Lung (tissue), 16 donors: ENCODE measurements around the gene CYB5D1. TPM values are rescaled to one million over a fixed set of nuclear protein-coding genes. Genes with fewer than 3 reads are reported as not detected.
"Not testable (repeated sequence)": the region's sequence is repeated elsewhere in the genome, so short reads cannot be mapped to it uniquely, and the experiment has no call there.

ENCODE experiments used
- ATAC-seq: fragments of 200-7000 bp; cut with Tn5 transposase; one replicate; pipeline ENCODE4 v1.9.1; 2020; ENCODE audit warnings: moderate number of reproducible peaks; ENCODE audit not compliant: insufficient read depth, low FRiP score
- DNase-seq, 3 donors: peaks; one replicate each; pipeline ENCODE4 v3.0.0-alpha.2; 2013 to 2017
- H3K27ac ChIP-seq, 2 donors: one replicate each; pipeline ENCODE4 v1.5.1; 2013; ENCODE audit warnings: mild to moderate bottlenecking in 2 of 2, moderate library complexity in 2 of 2, control low read depth in 1 of 2, inconsistent platforms in 1 of 2, low read depth in 1 of 2, low read length in 1 of 2
- H3K27me3 ChIP-seq, 3 donors: one replicate each; pipeline ENCODE4 v1.5.1; 2013; ENCODE audit warnings: low read length in 2 of 3; ENCODE audit not compliant: control insufficient read depth in 3 of 3, insufficient read depth in 3 of 3
- H3K36me3 ChIP-seq, 4 donors: one replicate each; pipeline ENCODE4 v1.5.1; 2013; ENCODE audit warnings: low read length in 4 of 4, mild to moderate bottlenecking in 1 of 4, moderate library complexity in 1 of 4; ENCODE audit not compliant: control insufficient read depth in 4 of 4, insufficient read depth in 4 of 4
- H3K4me1 ChIP-seq, 5 donors: one replicate each; pipeline ENCODE4 v1.5.1; 2013; ENCODE audit warnings: low read length in 5 of 5, mild to moderate bottlenecking in 2 of 5, moderate library complexity in 1 of 5; ENCODE audit not compliant: control insufficient read depth in 5 of 5, insufficient read depth in 5 of 5
- H3K4me3 ChIP-seq: one replicate; pipeline ENCODE4 v1.5.1; 2013; ENCODE audit warnings: mild to moderate bottlenecking, control low read depth, moderate library complexity
- H3K9ac ChIP-seq, 2 donors: one replicate each; pipeline ENCODE4 v1.5.1; 2013; ENCODE audit warnings: low read length in 2 of 2, control low read depth in 1 of 2; ENCODE audit not compliant: insufficient read depth in 1 of 2
- H3K9me3 ChIP-seq, 4 donors: one replicate each; pipeline ENCODE4 v1.5.1; 2013; ENCODE audit warnings: low read length in 3 of 4, mild to moderate bottlenecking in 1 of 4, moderate library complexity in 1 of 4; ENCODE audit not compliant: control insufficient read depth in 4 of 4, insufficient read depth in 3 of 4
- CTCF ChIP-seq: IDR thresholded peaks from 2 replicates; pipeline ENCODE4 v1.5.1; 2012; ENCODE audit warnings: mild to moderate bottlenecking; ENCODE audit errors: control extremely low read depth, extremely low read depth
- WGBS, 2 donors: extraction: QIAGEN DNeasy Blood & Tissue Kit; methylation state at CpG; one replicate each; pipeline ENCODE4 v1.1.7; 2013; 5-methylcytosine and 5-hydroxymethylcytosine counted together
- long read RNA-seq, 5 donors: transcript quantifications; one replicate each; lab custom pipeline, GENCODE V29; 2026
- polyA plus RNA-seq, 2 donors: library from polyadenylated mRNA; stranded (reverse); fragments of 200-250 nt; gene quantifications; one replicate each; pipeline ENCODE4 v1.2.1, GENCODE V29; 2013
- total RNA-seq, 2 donors: library from RNA; depleted of rRNA in 1 of 2; stranded (reverse); fragments of >200 nt in 1 of 2; gene quantifications; one replicate each; pipeline ENCODE4 v1.2.1, GENCODE V29; 2014 to 2021
- donor health status: control.
- donor health status: control.
- donor health status: Bipolar disorder and iron deficiency.
- donor health status: healthy.
- donor health status: DM: yes; HTN: yes; CAD: no.

CYB5D1 gene
- total RNA-seq, result 10 to 100 TPM; 17.9 to 21.6 TPM
- 10 to 100 TPM in 1 of 2 donors, 1 to 10 TPM in 1; 5.5 to 10.1 TPM for polyA plus RNA-seq
- long read RNA-seq, donor 1, partial matches to known transcripts, result 0 of 4 reads
- long read RNA-seq, donor 1, other reads (novel, unspliced or antisense), result 0 of 4 reads
- long read RNA-seq, donor 2, partial matches to known transcripts, result 0 of 1 reads
- long read RNA-seq, donor 2, other reads (novel, unspliced or antisense), result 0 of 1 reads
- long read RNA-seq, donor 3, partial matches to known transcripts, result 0 of 3 reads
- long read RNA-seq, donor 3, other reads (novel, unspliced or antisense), result 0 of 3 reads
- long read RNA-seq, donor 4, result 0 reads
- long read RNA-seq, donor 5, partial matches to known transcripts, result 0 of 3 reads
- long read RNA-seq, donor 5, other reads (novel, unspliced or antisense), result 0 of 3 reads

GRCh38 chr17:7857713-7858521, at the start of gene CYB5D1:
TSS of gene CYB5D1 (plus strand) at chr17:7858003. CDS start at chr17:7858135, 132 bp downstream.
- DNase-seq (peak; percentile 93 to 97 (median 97)), ATAC-seq (peak; percentile 65)
- WGBS, 2 donors, result 2 to 4% methylated on average over 48 of the region's 48 CpGs
- H3K27me3 ChIP-seq, result no peaks in the 10 kb centered on the region
- H3K9ac ChIP-seq, result peak within 1 kb of the TSS; percentile 71 to 97
- H3K9me3 ChIP-seq, result no peaks in the 10 kb centered on the region
- peak within 1 kb of the TSS; percentile 87 to 90 for H3K27ac ChIP-seq
- peaks cover 0 to 16% (median 6%) of the 10 kb centered on the region in 4 donors for H3K36me3 ChIP-seq
- H3K4me3 ChIP-seq, result peak within 1 kb of the TSS; percentile 50
- H3K4me1 ChIP-seq, result peaks cover 5 to 37% (median 6%) of the 10 kb centered on the region in 5 donors
- TF ChIP-seq CTCF, result no peak

GRCh38 chr17:7809086-7809790, 48.6 kb upstream of the CYB5D1 start:
- H3K9me3 ChIP-seq, result no peaks in the 10 kb centered on the region
- H3K27ac ChIP-seq, result no peak overlapping the region
- no peaks in the 10 kb centered on the region for H3K36me3 ChIP-seq
- H3K4me1 ChIP-seq, result peaks cover 0 to 2% (median 0%) of the 10 kb centered on the region in 5 donors
- DNase-seq, result no peak
- WGBS, 2 donors, result 70 to 81% methylated on average over 11 of the region's 11 CpGs
- no peak for ATAC-seq
- no peak for TF ChIP-seq CTCF
- no peaks in the 10 kb centered on the region for H3K27me3 ChIP-seq
- H3K9ac ChIP-seq, result no peak overlapping the region
- no peak overlapping the region for H3K4me3 ChIP-seq

GRCh38 chr17:7809791-7810343, 47.9 kb upstream of the CYB5D1 start:
- 60 to 69% methylated on average over 9 of the region's 9 CpGs for WGBS, 2 donors
- DNase-seq, H3K4me3 ChIP-seq, H3K4me1 ChIP-seq, H3K9ac ChIP-seq, H3K27me3 ChIP-seq, H3K9me3 ChIP-seq, H3K36me3 ChIP-seq, H3K27ac ChIP-seq, ATAC-seq: not testable (repeated sequence)
